ENCODE results near the gene STXBP5. TPM values are rescaled to one million over a fixed set of nuclear protein-coding genes. Genes with fewer than 3 reads are reported as not detected.

The STXBP5 gene
- polyA plus RNA-seq, 1 of the 3 experiments (the other 2 are of a cell fraction) = 9.9 TPM

DNA sequence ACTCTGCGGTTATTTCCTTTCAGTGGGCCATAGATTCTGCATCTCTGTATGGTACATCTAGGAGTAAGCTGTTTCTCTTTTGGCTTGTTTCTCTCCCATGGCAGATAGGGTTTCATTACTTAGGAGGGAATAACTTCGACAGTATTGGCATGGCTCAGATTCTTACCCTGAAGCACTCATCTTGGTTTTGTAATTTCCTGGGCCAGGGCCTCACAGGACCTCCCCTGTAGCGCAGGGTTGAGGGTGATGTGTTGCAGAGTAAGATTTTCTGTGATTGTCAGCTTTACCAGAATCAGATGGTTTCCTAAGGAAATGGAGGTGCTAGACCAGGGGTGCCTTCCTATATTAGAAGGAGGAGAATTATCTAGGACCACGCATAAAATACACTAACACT is 78.3 kb downstream of the STXBP5 start:
- H3K36me3 ChIP-seq (replicated peaks in 1 of 2; ENCODE audit: control insufficient read depth in 1 of 2, insufficient read depth in 2 of 2, low read length in 1 of 2) = peaks cover 37 to 51% of the 10 kb centered on the region in 2 experiments
- no peaks in the 10 kb centered on the region for H3K9me2 ChIP-seq
- DNase-seq = no peak
- H4K20me1 ChIP-seq (ENCODE audit: insufficient read depth) = no peaks in the 10 kb centered on the region
- ChIA-PET CTCF (interaction anchor here (1.0 to 2.2 kb wide), 2 partner anchors 59 to 426 kb away, joined by 3 to 11 read pairs; no protein-coding TSS in a partner anchor), POLR2A (no interaction called here)
- H3K27me3 ChIP-seq (ENCODE audit: insufficient read depth) = no peaks in the 10 kb centered on the region
- TF ChIP-seq, protein P1, sequence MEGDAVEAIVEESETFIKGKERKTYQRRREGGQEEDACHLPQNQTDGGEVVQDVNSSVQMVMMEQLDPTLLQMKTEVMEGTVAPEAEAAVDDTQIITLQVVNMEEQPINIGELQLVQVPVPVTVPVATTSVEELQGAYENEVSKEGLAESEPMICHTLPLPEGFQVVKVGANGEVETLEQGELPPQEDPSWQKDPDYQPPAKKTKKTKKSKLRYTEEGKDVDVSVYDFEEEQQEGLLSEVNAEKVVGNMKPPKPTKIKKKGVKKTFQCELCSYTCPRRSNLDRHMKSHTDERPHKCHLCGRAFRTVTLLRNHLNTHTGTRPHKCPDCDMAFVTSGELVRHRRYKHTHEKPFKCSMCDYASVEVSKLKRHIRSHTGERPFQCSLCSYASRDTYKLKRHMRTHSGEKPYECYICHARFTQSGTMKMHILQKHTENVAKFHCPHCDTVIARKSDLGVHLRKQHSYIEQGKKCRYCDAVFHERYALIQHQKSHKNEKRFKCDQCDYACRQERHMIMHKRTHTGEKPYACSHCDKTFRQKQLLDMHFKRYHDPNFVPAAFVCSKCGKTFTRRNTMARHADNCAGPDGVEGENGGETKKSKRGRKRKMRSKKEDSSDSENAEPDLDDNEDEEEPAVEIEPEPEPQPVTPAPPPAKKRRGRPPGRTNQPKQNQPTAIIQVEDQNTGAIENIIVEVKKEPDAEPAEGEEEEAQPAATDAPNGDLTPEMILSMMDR (IDR thresholded peaks at IDR 0.05) = no peak
- TF ChIP-seq MXI1 (IDR thresholded peaks at IDR 0.05; ENCODE audit: low read depth, low read length) (no peak), JUND (IDR thresholded peaks at IDR 0.05) (no peak)
- TF ChIP-seq, protein P2, sequence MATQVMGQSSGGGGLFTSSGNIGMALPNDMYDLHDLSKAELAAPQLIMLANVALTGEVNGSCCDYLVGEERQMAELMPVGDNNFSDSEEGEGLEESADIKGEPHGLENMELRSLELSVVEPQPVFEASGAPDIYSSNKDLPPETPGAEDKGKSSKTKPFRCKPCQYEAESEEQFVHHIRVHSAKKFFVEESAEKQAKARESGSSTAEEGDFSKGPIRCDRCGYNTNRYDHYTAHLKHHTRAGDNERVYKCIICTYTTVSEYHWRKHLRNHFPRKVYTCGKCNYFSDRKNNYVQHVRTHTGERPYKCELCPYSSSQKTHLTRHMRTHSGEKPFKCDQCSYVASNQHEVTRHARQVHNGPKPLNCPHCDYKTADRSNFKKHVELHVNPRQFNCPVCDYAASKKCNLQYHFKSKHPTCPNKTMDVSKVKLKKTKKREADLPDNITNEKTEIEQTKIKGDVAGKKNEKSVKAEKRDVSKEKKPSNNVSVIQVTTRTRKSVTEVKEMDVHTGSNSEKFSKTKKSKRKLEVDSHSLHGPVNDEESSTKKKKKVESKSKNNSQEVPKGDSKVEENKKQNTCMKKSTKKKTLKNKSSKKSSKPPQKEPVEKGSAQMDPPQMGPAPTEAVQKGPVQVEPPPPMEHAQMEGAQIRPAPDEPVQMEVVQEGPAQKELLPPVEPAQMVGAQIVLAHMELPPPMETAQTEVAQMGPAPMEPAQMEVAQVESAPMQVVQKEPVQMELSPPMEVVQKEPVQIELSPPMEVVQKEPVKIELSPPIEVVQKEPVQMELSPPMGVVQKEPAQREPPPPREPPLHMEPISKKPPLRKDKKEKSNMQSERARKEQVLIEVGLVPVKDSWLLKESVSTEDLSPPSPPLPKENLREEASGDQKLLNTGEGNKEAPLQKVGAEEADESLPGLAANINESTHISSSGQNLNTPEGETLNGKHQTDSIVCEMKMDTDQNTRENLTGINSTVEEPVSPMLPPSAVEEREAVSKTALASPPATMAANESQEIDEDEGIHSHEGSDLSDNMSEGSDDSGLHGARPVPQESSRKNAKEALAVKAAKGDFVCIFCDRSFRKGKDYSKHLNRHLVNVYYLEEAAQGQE (IDR thresholded peaks at IDR 0.05; ENCODE audit: low read depth, low read length) = no peak
- H3K4me3 ChIP-seq (ENCODE audit: low read depth in 2 of 2, low read length in 1 of 2) = no peak overlapping the region
- H3K27ac ChIP-seq (ENCODE audit: low read depth in 2 of 2, low read length in 1 of 2) = no peak overlapping the region
- no peak overlapping the region for H2AFZ ChIP-seq (ENCODE audit: low read depth)
- H3K4me2 ChIP-seq = no peak overlapping the region
- no peak overlapping the region for H3K9ac ChIP-seq
- 92% methylated on average over 4 of the region's 4 CpGs for WGBS (ENCODE audit: low lambda C conversion rate)
- H3K9me3 ChIP-seq = no peaks in the 10 kb centered on the region
- H3F3A ChIP-seq (replicated peaks; ENCODE audit: insufficient read depth) = peaks cover 20% of the 10 kb centered on the region
- peaks cover 21% of the 10 kb centered on the region for H3K79me2 ChIP-seq (ENCODE audit: insufficient read depth)
- no peaks in the 10 kb centered on the region; a peak in 2 of 4 replicates for H3K4me1 ChIP-seq (ENCODE audit: control insufficient read depth in 1 of 2, insufficient read depth in 2 of 2, low read depth in 1 of 2, low read length in 1 of 2)

DNA sequence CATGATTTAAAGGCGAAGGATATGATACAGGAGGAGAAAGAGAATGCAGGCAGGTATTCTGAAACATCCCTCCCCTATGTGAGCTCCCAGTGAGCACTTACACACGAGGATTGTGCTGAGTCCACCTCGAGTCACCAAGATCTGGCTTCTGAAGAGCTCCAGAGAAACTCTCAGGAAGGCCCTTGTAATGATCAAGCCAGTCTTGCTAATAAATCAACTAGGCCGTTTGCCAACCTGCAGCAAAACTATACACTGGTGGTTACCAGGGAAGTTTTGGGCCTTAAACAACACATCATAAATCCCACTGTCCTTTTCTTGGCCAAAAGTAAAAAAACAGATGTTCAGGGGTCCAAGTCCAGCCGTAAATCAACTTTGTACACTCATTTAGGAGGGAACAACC is 79.2 kb downstream of the STXBP5 start:
- WGBS (ENCODE audit: low lambda C conversion rate) = 91% methylated on average over 2 of the region's 5 CpGs
- peaks cover 21% of the 10 kb centered on the region for H3K79me2 ChIP-seq (ENCODE audit: insufficient read depth)
- POLR2A ChIA-PET = no interaction called here
- TF ChIP-seq, protein P2 (IDR thresholded peaks at IDR 0.05; ENCODE audit: low read depth, low read length) = no peak
- TF ChIP-seq TCF12 (IDR thresholded peaks at IDR 0.05) (0 out of 2 replicates have a peak, but pooled peaks have one; percentile 18), SIN3A (IDR thresholded peaks at IDR 0.05; ENCODE audit: borderline replicate concordance, low read depth, low read length) (no peak), TAF1 (IDR thresholded peaks at IDR 0.05; ENCODE audit: borderline replicate concordance, low read depth, low read length) (no peak), FOXJ3 (CRISPR knock-in tag; IDR thresholded peaks at IDR 0.05) (no peak), RAD21 (IDR thresholded peaks at IDR 0.05; ENCODE audit: low read length) (no peak), JUND (IDR thresholded peaks at IDR 0.05) (no peak), TEAD4 (IDR thresholded peaks at IDR 0.05; ENCODE audit: borderline replicate concordance, insufficient read depth) (no peak), RFX5 (IDR thresholded peaks at IDR 0.05; ENCODE audit: low read length) (no peak), SMC3 (IDR thresholded peaks at IDR 0.05; ENCODE audit: low read depth, low read length) (no peak), ELF1 (IDR thresholded peaks at IDR 0.05) (no peak), GABPA (IDR thresholded peaks at IDR 0.05; ENCODE audit: low read depth) (no peak), NRF1 (IDR thresholded peaks at IDR 0.05; ENCODE audit: low read depth, low read length) (no peak), FOXM1 (IDR thresholded peaks at IDR 0.05; ENCODE audit: low read depth) (no peak)
- TF ChIP-seq, protein P3, sequence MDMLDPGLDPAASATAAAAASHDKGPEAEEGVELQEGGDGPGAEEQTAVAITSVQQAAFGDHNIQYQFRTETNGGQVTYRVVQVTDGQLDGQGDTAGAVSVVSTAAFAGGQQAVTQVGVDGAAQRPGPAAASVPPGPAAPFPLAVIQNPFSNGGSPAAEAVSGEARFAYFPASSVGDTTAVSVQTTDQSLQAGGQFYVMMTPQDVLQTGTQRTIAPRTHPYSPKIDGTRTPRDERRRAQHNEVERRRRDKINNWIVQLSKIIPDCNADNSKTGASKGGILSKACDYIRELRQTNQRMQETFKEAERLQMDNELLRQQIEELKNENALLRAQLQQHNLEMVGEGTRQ (IDR thresholded peaks at IDR 0.05; ENCODE audit: borderline replicate concordance, low read depth, low read length) = no peak
- TF ChIP-seq, protein P4, sequence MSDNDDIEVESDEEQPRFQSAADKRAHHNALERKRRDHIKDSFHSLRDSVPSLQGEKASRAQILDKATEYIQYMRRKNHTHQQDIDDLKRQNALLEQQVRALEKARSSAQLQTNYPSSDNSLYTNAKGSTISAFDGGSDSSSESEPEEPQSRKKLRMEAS (IDR thresholded peaks at IDR 0.05; ENCODE audit: low read depth) = no peak

More for the DNA sequence above, 79.2 kb downstream of the STXBP5 start:
- Histone ChIP-seq H3K4me3 (ENCODE audit: low read depth in 2 of 2, low read length in 1 of 2) (no peak overlapping the region), H3K36me3 (replicated peaks in 1 of 2; ENCODE audit: control insufficient read depth in 1 of 2, insufficient read depth in 2 of 2, low read length in 1 of 2) (peaks cover 29 to 42% of the 10 kb centered on the region in 2 experiments), H3K9ac (no peak overlapping the region), H3K9me2 (no peaks in the 10 kb centered on the region), H3K27me3 (ENCODE audit: insufficient read depth) (no peaks in the 10 kb centered on the region), H3K9me3 (no peaks in the 10 kb centered on the region), H2AFZ (ENCODE audit: low read depth) (no peak overlapping the region), H4K20me1 (ENCODE audit: insufficient read depth) (no peaks in the 10 kb centered on the region), H3F3A (replicated peaks; ENCODE audit: insufficient read depth) (peaks cover 25% of the 10 kb centered on the region), H3K4me2 (no peak overlapping the region), H3K27ac (ENCODE audit: low read depth in 2 of 2, low read length in 1 of 2) (peak overlapping the region in 1 of 2 experiments; percentile 11; a peak in 1 of 4 replicates), H3K4me1 (ENCODE audit: control insufficient read depth in 1 of 2, insufficient read depth in 2 of 2, low read depth in 1 of 2, low read length in 1 of 2) (no peaks in the 10 kb centered on the region; a peak in 2 of 4 replicates)
- CTCF ChIA-PET = interaction anchor here (2.2 kb wide), 1 partner anchor 427 kb away, joined by 11 read pairs; no protein-coding TSS in a partner anchor
- DNase-seq = no peak

All from SK-N-SH (cell line).